Mucosa of descending colon (tissue), 3 donors: Measurements from ENCODE around the gene ANKMY1. TPM values are rescaled to one million over a fixed set of nuclear protein-coding genes. Genes with fewer than 3 reads are reported as not detected.

Experiments
- ATAC-seq: fragments of 200-7000 bp; cut with Tn5 transposase; one replicate; pipeline ENCODE4 v1.9.1; 2020; ENCODE audit warnings: mild to moderate bottlenecking, moderate library complexity
- DNase-seq, 3 donors: peaks; one replicate each; pipeline ENCODE4 v3.0.0-alpha.2; 2020
- H3K36me3 ChIP-seq: fragments of 200-600 bp; one replicate; pipeline ENCODE4 v1.8.0; 2021; ENCODE audit warnings: low read depth, mild to moderate bottlenecking
- H3K4me1 ChIP-seq: fragments of 200-600 bp; one replicate; pipeline ENCODE4 v1.8.0; 2021; ENCODE audit warnings: low read depth, mild to moderate bottlenecking
- H3K4me3 ChIP-seq: fragments of 200-600 bp; one replicate; pipeline ENCODE4 v1.8.0; 2021; ENCODE audit warnings: mild to moderate bottlenecking
- H3K9me3 ChIP-seq: fragments of 200-600 bp; one replicate; pipeline ENCODE4 v1.8.0; 2021; ENCODE audit warnings: mild to moderate bottlenecking
- CTCF ChIP-seq: fragments of 200-600 bp; IDR thresholded peaks from one replicate; pipeline ENCODE4 v1.8.0; 2022; ENCODE audit warnings: antibody characterized with exemption, mild to moderate bottlenecking
- intact Hi-C, 2 donors: fragments of 100-400 bp; cut with DNase I in 1 of 2; cut with micrococcal nuclease in 1 of 2; formaldehyde crosslinking; loops; one replicate each; pipeline versions ENCODE4 v1.11.0 to v1.11.1; 2022; cut with DNase I, micrococcal nuclease
- long read RNA-seq, 2 donors: library from polyadenylated mRNA; unstranded; transcript quantifications; one replicate each; pipeline ENCODE4 v2.0.0, GENCODE V29; 2019 to 2021
- total RNA-seq, 3 donors: library from RNA; stranded (reverse); fragmentation: NEBNext Ultra II Directional in 2 of 3; extraction: Animal tissue kit (Norgen Biotek cat#: 25700) in 2 of 3; gene quantifications; one replicate each; pipeline versions ENCODE4 v1.2.1 to v1.2.4, GENCODE V29; 2021 to 2023
- donor health status: DM: no; HTN: no; CAD: no; lungs with moderate emphysema.
- donor health status: DM: no; HTN: no; CAD: no.
- donor health status: DM: no; HTN: yes; CAD: no.

The ANKMY1 gene
- 10 to 100 TPM; 23.0 to 32.7 (median 23.5) TPM for total RNA-seq
- long read RNA-seq, donor 1, partial matches to known transcripts, result 1 of 20 reads
- long read RNA-seq, donor 1, other reads (novel, unspliced or antisense), result 18 of 20 reads
- long read RNA-seq, donor 2, partial matches to known transcripts, result 2 of 5 reads
- long read RNA-seq, donor 2, other reads (novel, unspliced or antisense), result 3 of 5 reads

- TF ChIP-seq CTCF, result no peak
- Histone ChIP-seq H3K36me3 (no peaks in the 10 kb centered on the region), H3K9me3 (no peaks in the 10 kb centered on the region), H3K4me3 (no peak within 1 kb of the TSS), H3K4me1 (peaks cover 41% of the 10 kb centered on the region)
- intact Hi-C loops, result no loop called here
- peak; percentile 78 to 86 (median 84) for DNase-seq
- ATAC-seq, result peak; percentile 23
Observed at GRCh38 chr2:240557808-240558207, at the start of gene ANKMY1. Gene ANKMY1, minus strand, starts transcription at chr2:240557988. Its CDS starts 653 bp downstream, at chr2:240557335.

GRCh38 chr2:240605867-240606743, 48.3 kb upstream of the ANKMY1 start:
- peak; percentile 4 for ATAC-seq
- H3K36me3 ChIP-seq, result no peaks in the 10 kb centered on the region
- peaks cover 17% of the 10 kb centered on the region for H3K4me1 ChIP-seq
- intact Hi-C loops, result no loop called here
- no peak for TF ChIP-seq CTCF
- no peaks in the 10 kb centered on the region for H3K9me3 ChIP-seq
- peak in 2 of 3 donors; percentile 37 to 46 for DNase-seq
- peak overlapping the region; percentile 22 for H3K4me3 ChIP-seq

- peaks cover 17% of the 10 kb centered on the region for H3K4me1 ChIP-seq
Observed at GRCh38 chr2:240604939-240605716, 47.3 kb upstream of the ANKMY1 start.

GRCh38 chr2:240604291-240604938, 46.6 kb upstream of the ANKMY1 start:
- ATAC-seq (peak; percentile 72), DNase-seq (peak; percentile 81 to 86 (median 82))
- intact Hi-C loops, result no loop called here
- TF ChIP-seq CTCF, result peak; percentile 72
- H3K4me1 ChIP-seq, result peaks cover 17% of the 10 kb centered on the region
- no peak overlapping the region for H3K4me3 ChIP-seq
- H3K9me3 ChIP-seq, result no peaks in the 10 kb centered on the region
- no peaks in the 10 kb centered on the region for H3K36me3 ChIP-seq

More at GRCh38 chr2:240604939-240605716, 47.3 kb upstream of the ANKMY1 start:
- Histone ChIP-seq H3K4me3 (peak overlapping the region; percentile 22), H3K9me3 (no peaks in the 10 kb centered on the region), H3K36me3 (no peaks in the 10 kb centered on the region)
- intact Hi-C loops, result no loop called here
- ATAC-seq (peak; percentile 91), DNase-seq (peak; percentile 85 to 90 (median 88))
- TF ChIP-seq CTCF, result no peak

- Histone ChIP-seq H3K4me1 (peaks cover 17% of the 10 kb centered on the region), H3K4me3 (no peak overlapping the region), H3K36me3 (no peaks in the 10 kb centered on the region), H3K9me3 (no peaks in the 10 kb centered on the region)
- DNase-seq (peak in 2 of 3 donors; percentile 45 to 54), ATAC-seq (no peak)
- TF ChIP-seq CTCF, result no peak
- intact Hi-C loops, result no loop called here
Observed at GRCh38 chr2:240603846-240604245, 46.1 kb upstream of the ANKMY1 start.
